HepG2 (cell line): ENCODE results near the gene DOCK11. TPM values are rescaled to one million over a fixed set of nuclear protein-coding genes. Genes with fewer than 3 reads are reported as not detected.

Experiments used
- EP300 ChIP-seq, 3 experiments: sonication (generic) in 1 of 3; formaldehyde crosslinking in 1 of 3; IDR thresholded peaks; 2 replicates each; pipeline versions ENCODE4 v1.5.1 to v1.6.1; 2011 to 2020; ENCODE audit warnings: low read depth in 2 of 3, low read length in 2 of 3, borderline replicate concordance in 1 of 3, improper control_type of control experiment in 1 of 3, mild to moderate bottlenecking in 1 of 3, missing genetic modification reagents in 1 of 3, moderate library complexity in 1 of 3
- SOX6 ChIP-seq, 2 experiments: fragments of 450-650 bp in 1 of 2; sonication (generic) in 1 of 2; formaldehyde crosslinking in 1 of 2; IDR thresholded peaks; 2 replicates each; pipeline versions ENCODE4 v1.4.0 to v1.6.1; 2017 to 2020; ENCODE audit warnings: antibody characterized with exemption in 1 of 2, mild to moderate bottlenecking in 1 of 2, missing genetic modification reagents in 1 of 2
- ZNF281 ChIP-seq: sonication (generic); formaldehyde crosslinking; IDR thresholded peaks from 2 replicates; pipeline ENCODE4 v1.4.0; 2020; ENCODE audit warnings: missing genetic modification reagents, borderline replicate concordance
- polyA plus RNA-seq, 8 experiments: library from polyadenylated mRNA; depleted of rRNA in 3 of 8; stranded (reverse) in 7 of 8; unstranded in 1 of 8; fragments of >200 nt; fragmentation: Illumina TruSeq in 4 of 8; extraction: Trizol in 4 of 8; gene quantifications; 2 replicates each; pipeline versions ENCODE4 v1.2.1 to v1.2.3, GENCODE V29; 2011 to 2016; ENCODE audit warnings: low read depth in 4 of 8, missing spikeins in 1 of 8, mixed read lengths in 1 of 8; ENCODE audit not compliant: insufficient read depth in 1 of 8
- total RNA-seq, 5 experiments: library from RNA; depleted of rRNA; stranded (reverse); fragments of >200 nt; fragmentation: Illumina TruSeq; extraction: Trizol; gene quantifications; 2 replicates each; pipeline ENCODE4 v1.2.3, GENCODE V29; 2016; ENCODE audit warnings: low read depth in 1 of 5
- TF ChIP-seq, protein P1 (sequence below): sonication (generic); formaldehyde crosslinking; IDR thresholded peaks from 2 replicates; pipeline ENCODE4 v1.5.1; 2020; ENCODE audit warnings: mild to moderate bottlenecking, missing genetic modification reagents

Gene DOCK11
- total and polyA plus RNA-seq, 2 of the 13 experiments (the other 11 are each of a cell fraction or from before 2014, with no cell fraction given): 0.02 to 0.12 TPM

DNA sequence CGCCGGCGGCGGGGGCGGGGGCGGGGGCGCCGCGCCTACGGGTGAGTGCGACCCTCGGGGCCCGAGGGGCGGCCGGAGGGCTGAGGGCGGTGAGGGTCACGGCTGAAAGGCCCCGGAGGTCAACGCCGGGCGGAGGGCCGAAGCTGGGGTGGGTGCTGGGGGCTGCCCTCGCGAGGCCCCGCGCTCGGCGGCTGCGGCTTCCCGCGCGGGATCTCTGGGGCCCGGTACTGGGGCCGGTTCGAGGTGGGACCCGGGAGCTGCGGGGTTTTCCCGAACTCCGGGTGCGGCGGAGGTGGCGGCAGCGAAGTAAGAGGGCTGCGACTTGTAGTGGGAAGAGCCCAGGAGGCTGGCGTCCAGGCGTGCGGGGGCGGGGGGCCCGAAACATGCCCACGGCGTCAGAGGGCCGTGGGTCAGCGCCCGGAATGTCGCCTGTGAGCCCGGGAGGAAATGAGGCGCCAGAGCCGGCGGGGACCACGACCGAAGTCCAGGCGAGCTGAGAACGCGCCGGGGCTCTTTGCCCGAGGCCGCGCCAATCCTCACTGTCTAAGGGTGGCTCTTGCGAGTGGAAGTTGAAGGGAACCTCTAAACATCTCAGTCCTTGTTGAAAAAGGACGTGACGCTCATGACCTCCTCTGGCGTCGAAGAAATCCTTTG is 232.2 kb downstream of the DOCK11 start (continued):
- 0 out of 4 replicates have a peak, but pooled peaks of 1 of the 2 experiments have one; percentile 15 for TF ChIP-seq EP300 (IDR thresholded peaks at IDR 0.05; ENCODE audit: low read depth in 2 of 2, low read length in 2 of 2)
- TF ChIP-seq EP300 (CRISPR knock-in tag; IDR thresholded peaks at IDR 0.05; ENCODE audit: borderline replicate concordance): no peak
- TF ChIP-seq, protein P1, sequence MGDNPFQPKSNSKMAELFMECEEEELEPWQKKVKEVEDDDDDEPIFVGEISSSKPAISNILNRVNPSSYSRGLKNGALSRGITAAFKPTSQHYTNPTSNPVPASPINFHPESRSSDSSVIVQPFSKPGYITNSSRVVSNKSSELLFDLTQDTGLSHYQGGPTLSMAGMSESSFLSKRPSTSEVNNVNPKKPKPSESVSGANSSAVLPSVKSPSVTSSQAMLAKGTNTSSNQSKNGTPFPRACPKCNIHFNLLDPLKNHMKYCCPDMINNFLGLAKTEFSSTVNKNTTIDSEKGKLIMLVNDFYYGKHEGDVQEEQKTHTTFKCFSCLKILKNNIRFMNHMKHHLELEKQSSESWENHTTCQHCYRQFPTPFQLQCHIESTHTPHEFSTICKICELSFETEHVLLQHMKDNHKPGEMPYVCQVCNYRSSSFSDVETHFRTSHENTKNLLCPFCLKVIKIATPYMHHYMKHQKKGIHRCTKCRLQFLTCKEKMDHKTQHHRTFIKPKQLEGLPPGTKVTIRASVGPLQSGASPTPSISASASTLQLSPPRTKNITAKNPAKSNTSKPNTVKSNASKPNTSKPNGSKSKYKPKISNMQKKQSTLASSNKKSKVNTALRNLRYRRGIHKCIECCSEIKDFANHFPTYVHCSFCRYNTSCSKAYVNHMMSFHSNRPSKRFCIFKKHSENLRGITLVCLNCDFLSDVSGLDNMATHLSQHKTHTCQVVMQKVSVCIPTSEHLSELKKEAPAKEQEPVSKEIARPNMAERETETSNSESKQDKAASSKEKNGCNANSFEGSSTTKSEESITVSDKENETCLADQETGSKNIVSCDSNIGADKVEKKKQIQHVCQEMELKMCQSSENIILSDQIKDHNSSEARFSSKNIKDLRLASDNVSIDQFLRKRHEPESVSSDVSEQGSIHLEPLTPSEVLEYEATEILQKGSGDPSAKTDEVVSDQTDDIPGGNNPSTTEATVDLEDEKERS (CRISPR knock-in tag): no peak
- TF ChIP-seq ZNF281 (CRISPR knock-in tag): 0 out of 2 replicates have a peak, but pooled peaks have one; percentile 1
- TF ChIP-seq SOX6 (IDR thresholded peaks at IDR 0.05): no peak
- TF ChIP-seq SOX6 (CRISPR knock-in tag; IDR thresholded peaks at IDR 0.05): no peak
